GM12875 (cell line): ENCODE data around the gene PLCB1.
"Not testable (repeated sequence)": the region's sequence is repeated elsewhere in the genome, so short reads cannot be mapped to it uniquely, and the experiment has no call there.

Experiments used
- H3K4me3 ChIP-seq: one replicate; pipeline ENCODE4 v1.5.1; 2011; ENCODE audit warnings: low read depth, low read length, control low read depth
- TF ChIP-seq, protein P1 (sequence below): IDR thresholded peaks from 2 replicates; pipeline ENCODE4 v1.5.1; 2011; ENCODE audit warnings: low read depth, mild to moderate bottlenecking, control low read depth, inconsistent platforms, low read length, moderate library complexity, borderline replicate concordance; ENCODE audit not compliant: insufficient read depth

PLCB1 gene

DNA sequence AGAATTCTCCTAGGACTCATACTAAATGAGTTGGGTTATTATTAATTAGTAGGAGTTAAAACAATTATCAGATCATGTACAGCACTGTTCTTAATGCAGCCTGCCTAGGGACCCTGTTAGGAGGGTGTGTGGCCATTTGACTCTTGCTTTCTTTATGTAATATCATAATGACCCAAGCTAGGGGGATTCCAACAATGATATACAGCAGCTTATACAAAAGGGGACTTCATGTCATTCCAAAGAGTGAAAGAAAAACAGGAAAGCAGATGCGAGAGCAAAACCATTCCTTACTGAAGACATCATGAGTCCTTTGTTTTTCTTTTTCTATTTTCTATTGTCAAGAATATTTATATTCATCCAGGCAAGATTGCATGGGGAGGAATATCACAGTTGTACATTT is 455.2 kb downstream of the PLCB1 start:
- no peak overlapping the region for H3K4me3 ChIP-seq
- TF ChIP-seq, protein P1, sequence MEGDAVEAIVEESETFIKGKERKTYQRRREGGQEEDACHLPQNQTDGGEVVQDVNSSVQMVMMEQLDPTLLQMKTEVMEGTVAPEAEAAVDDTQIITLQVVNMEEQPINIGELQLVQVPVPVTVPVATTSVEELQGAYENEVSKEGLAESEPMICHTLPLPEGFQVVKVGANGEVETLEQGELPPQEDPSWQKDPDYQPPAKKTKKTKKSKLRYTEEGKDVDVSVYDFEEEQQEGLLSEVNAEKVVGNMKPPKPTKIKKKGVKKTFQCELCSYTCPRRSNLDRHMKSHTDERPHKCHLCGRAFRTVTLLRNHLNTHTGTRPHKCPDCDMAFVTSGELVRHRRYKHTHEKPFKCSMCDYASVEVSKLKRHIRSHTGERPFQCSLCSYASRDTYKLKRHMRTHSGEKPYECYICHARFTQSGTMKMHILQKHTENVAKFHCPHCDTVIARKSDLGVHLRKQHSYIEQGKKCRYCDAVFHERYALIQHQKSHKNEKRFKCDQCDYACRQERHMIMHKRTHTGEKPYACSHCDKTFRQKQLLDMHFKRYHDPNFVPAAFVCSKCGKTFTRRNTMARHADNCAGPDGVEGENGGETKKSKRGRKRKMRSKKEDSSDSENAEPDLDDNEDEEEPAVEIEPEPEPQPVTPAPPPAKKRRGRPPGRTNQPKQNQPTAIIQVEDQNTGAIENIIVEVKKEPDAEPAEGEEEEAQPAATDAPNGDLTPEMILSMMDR, result no peak

DNA sequence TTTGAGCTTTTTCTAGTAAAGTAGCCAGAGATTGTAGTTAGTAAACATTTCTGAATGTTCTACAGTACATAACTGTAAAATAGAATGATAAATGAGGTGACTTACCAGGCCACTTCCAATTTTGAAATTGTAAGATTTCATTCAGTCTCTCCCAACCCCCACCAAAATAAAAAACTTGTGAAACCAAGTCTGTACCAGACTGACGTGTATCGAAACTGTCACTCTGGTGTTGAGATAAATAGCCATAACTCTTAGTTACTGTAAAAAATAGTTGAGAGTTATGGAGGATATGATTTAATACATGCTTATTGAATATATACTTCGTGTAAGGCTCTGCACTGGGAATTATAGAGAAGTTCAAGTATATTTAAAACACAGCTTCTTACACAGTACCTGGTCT is 455.7 kb downstream of the PLCB1 start:
- TF ChIP-seq, protein P1, result no peak
- no peak overlapping the region for H3K4me3 ChIP-seq

DNA sequence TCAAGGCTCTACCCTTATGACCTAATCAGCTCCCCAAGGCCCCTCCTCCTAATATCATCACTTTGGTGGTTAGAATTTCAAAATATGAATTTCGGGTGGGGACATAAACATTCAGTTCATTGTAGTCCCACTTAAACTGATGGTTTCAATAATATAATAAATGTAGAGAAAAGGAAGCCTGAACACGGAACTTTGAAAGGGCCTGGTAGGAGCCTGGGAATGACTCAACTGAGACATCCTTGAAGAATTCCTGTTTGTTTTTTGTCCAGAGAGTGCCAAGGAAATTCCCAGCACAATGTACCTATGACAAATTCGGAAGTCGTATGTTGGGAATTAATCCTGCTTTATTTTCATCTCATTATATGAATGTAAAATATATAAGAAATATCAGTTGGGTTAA is 457.9 kb downstream of the PLCB1 start:
- no peak overlapping the region for H3K4me3 ChIP-seq
- TF ChIP-seq, protein P1, result no peak

DNA sequence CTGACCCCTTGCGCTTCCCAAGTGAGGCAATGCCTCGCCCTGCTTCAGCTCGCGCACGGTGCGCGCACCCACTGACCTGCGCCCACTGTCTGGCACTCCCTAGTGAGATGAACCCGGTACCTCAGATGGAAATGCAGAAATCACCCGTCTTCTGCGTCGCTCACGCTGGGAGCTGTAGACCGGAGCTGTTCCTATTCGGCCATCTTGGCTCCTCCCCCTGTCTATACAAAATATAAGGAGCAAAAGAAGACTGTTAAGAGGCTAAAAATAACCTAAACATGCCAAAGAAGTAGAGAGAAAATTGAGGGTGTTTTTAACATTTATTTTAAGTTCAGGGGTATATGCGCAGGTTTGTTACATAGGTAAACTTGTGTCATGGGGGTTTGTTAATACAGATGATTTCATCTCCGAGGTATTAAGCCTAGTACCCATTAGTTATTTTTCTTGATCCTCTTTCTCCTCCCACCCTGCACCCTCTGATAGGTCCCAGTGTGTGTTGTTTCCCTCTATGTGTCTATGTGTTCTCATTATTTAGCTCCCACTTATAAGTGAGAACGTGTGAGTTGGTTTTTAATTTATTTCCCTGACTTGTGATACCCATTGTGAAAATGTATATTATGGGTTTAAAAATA is 469.0 kb downstream of the PLCB1 start:
- not testable (repeated sequence) for H3K4me3 ChIP-seq

DNA sequence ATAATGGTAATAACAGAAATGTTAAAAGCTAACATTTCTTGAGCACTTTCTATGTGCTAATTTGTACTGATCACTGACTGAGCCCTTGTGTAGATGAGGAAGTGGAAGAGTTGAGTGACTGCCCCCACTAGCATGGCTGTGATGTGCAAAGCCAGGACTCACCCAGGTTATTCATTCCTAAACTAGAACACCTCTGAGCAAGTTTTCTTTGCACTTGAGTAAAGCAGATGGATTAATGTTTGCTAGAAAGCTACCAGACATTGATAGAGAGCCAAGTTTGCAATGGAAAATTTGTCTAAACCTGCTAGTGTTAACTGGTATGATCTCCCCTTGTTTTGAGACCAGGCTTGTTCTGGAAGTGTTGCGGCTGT is 469.5 kb downstream of the PLCB1 start:
- H3K4me3 ChIP-seq, result no peak overlapping the region
- TF ChIP-seq, protein P1, result no peak

DNA sequence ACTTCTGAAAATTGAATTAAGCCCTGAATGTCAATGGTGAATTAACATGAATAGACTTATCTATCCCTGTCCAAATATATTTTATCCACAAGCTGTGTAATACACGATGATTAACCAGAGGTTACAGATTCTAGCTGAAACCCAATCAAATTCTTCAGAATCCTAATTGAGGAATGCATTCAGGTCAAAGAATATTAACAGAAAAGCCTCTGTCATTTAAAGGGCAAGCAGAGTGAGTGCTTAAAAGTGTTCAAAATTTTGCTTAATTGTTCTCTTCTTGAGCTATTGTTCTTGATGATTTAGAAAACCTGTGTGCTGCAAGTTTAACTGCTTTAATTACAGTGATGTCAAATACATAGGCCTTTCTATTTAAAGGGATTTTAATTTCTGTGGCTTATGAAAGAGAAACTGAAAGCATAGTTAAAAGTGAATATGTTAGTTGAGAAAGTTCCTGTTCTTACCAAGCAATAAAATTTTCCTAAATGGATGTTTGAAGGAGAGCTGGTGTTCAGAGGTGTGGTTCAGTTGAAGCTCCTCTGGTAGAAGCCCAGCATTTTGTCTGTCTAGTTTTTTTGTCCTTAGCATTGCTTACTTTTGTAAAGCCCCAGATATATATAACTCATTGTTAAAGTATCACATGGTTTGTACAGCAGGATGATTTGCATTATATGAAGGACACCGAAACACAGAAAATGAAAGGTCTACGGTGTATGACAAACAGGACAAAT is 470.5 kb downstream of the PLCB1 start:
- TF ChIP-seq, protein P1, result no peak
- no peak overlapping the region for H3K4me3 ChIP-seq

DNA sequence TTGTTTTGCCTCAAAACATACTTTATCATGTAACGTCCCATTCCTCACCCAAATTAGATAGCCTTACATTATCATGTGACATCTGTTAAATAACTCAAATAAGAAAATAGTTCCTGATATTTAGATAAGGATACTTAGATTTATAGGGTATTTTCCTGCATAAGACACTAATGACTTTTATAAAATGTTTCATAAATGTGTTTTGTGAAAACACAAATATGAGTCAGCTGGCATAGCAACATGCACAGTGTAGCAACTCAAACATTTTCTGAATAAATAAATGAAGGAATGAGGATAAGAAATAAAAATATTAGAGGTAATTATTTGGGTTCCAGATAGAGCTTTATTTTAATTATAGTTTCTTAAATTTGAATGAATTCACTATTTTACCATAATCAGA is 476.4 kb downstream of the PLCB1 start:
- TF ChIP-seq, protein P1, result no peak
- H3K4me3 ChIP-seq, result no peak overlapping the region

DNA sequence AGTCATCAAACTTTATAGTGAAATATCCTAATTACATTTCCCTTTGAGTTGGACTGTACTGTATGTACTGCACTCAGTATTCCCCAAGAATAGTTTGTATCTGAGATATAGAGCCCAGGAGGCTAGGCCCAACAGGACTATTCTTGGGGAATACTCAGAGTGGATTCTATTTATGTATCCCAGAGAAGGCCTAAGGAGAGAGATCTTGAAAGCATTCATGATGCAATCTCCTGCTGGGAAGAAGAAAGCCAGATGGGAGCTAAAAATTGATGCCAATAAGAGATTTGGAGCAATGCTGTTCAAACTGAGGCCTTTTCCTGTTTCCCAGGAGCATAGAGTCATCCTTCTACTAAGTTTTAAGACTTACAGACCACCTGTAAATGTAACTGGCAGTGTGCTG is 484.7 kb downstream of the PLCB1 start:
- TF ChIP-seq, protein P1, result no peak
- H3K4me3 ChIP-seq, result no peak overlapping the region
